HepG2 (cell line): ENCODE data around the gene UBQLN4. TPM values are rescaled to one million over a fixed set of nuclear protein-coding genes. Genes with fewer than 3 reads are reported as not detected.

ENCODE experiments used
- CSRNP2 ChIP-seq: sonication (generic); formaldehyde crosslinking; conservative IDR thresholded peaks from 2 replicates; pipeline ENCODE4 v1.8.0; 2022; ENCODE audit warnings: low read depth, missing genetic modification reagents
- FOXO4 ChIP-seq: sonication (generic); formaldehyde crosslinking; conservative IDR thresholded peaks from 2 replicates; pipeline ENCODE4 v1.8.1; 2023; ENCODE audit warnings: missing genetic modification reagents
- HMGXB4 ChIP-seq, 2 experiments: sonication (generic) in 1 of 2; formaldehyde crosslinking in 1 of 2; IDR thresholded peaks; 2 replicates each; pipeline versions ENCODE4 v1.4.0 to v1.6.1; 2018 to 2020; ENCODE audit warnings: missing genetic modification reagents in 2 of 2, borderline replicate concordance in 1 of 2, low read depth in 1 of 2, mild to moderate bottlenecking in 1 of 2, missing biosample characterization in 1 of 2
- PATZ1 ChIP-seq: sonication (generic); formaldehyde crosslinking; IDR thresholded peaks from 2 replicates; pipeline ENCODE4 v1.4.0; 2020; ENCODE audit warnings: missing genetic modification reagents
- PRDM10 ChIP-seq: sonication (generic); formaldehyde crosslinking; IDR thresholded peaks from 2 replicates; pipeline ENCODE4 v1.4.0; 2020; ENCODE audit warnings: low read depth, missing genetic modification reagents
- PRDM15 ChIP-seq: sonication (generic); formaldehyde crosslinking; IDR thresholded peaks from 2 replicates; pipeline ENCODE4 v1.4.0; 2020; ENCODE audit warnings: missing genetic modification reagents
- RAD51 ChIP-seq: fragments of 450-650 bp; IDR thresholded peaks from 2 replicates; pipeline ENCODE4 v1.6.1; 2016; ENCODE audit warnings: borderline replicate concordance
- TBP ChIP-seq: sonication (generic); formaldehyde crosslinking; IDR thresholded peaks from 2 replicates; pipeline ENCODE4 v1.5.0; 2020; ENCODE audit warnings: missing genetic modification reagents
- ZBTB37 ChIP-seq: sonication (generic); formaldehyde crosslinking; IDR thresholded peaks from 2 replicates; pipeline ENCODE4 v1.4.0; 2020; ENCODE audit warnings: mild to moderate bottlenecking, missing genetic modification reagents
- ZNF143 ChIP-seq: sonication (generic); formaldehyde crosslinking; IDR thresholded peaks from 2 replicates; pipeline ENCODE4 v1.4.0; 2020; ENCODE audit warnings: missing genetic modification reagents
- polyA plus RNA-seq, 8 experiments: library from polyadenylated mRNA; depleted of rRNA in 3 of 8; stranded (reverse) in 7 of 8; unstranded in 1 of 8; fragments of >200 nt; fragmentation: Illumina TruSeq in 4 of 8; extraction: Trizol in 4 of 8; gene quantifications; 2 replicates each; pipeline versions ENCODE4 v1.2.1 to v1.2.3, GENCODE V29; 2011 to 2016; ENCODE audit warnings: low read depth in 4 of 8, missing spikeins in 1 of 8, mixed read lengths in 1 of 8; ENCODE audit not compliant: insufficient read depth in 1 of 8
- total RNA-seq, 5 experiments: library from RNA; depleted of rRNA; stranded (reverse); fragments of >200 nt; fragmentation: Illumina TruSeq; extraction: Trizol; gene quantifications; 2 replicates each; pipeline ENCODE4 v1.2.3, GENCODE V29; 2016; ENCODE audit warnings: low read depth in 1 of 5

The UBQLN4 gene
- total and polyA plus RNA-seq, 2 of the 13 experiments (the other 11 are each of a cell fraction or from before 2014, with no cell fraction given), result 31.5 to 39.8 TPM

- TF ChIP-seq PRDM10 (CRISPR knock-in tag) (peak; percentile 94), PRDM15 (CRISPR knock-in tag) (0 out of 2 replicates have a peak, but pooled peaks have one; percentile 27), CSRNP2 (no peak), HMGXB4 (CRISPR knock-in tag; IDR thresholded peaks at IDR 0.05; ENCODE audit: borderline replicate concordance in 1 of 2, low read depth in 1 of 2) (peak in 1 of 2 experiments; percentile 44; a peak in 2 of 4 replicates), ZNF143 (CRISPR knock-in tag) (peak; percentile 93), RAD51 (no peak), TBP (no peak), ZBTB37 (CRISPR knock-in tag) (no peak), PATZ1 (peak; percentile 91), FOXO4 (no peak)
These were observed 28.9 kb upstream of the UBQLN4 start, which contains the start of gene MEX3A (continued) for GRCh38 chr1:156082309-156083091.
